Liver (tissue), 9 donors: ENCODE measurements around the gene HTR6. TPM values are rescaled to one million over a fixed set of nuclear protein-coding genes. Genes with fewer than 3 reads are reported as not detected.

Source experiments
- DNase-seq: peaks from one replicate; pipeline ENCODE4 v3.0.0-alpha.2; 2017; ENCODE audit warnings: low spot score
- H3K27ac ChIP-seq, 2 donors: one replicate each; pipeline ENCODE4 v1.7.0; 2013; ENCODE audit warnings: inconsistent platforms in 2 of 2, low read length in 2 of 2, control low read depth in 1 of 2, low read depth in 1 of 2, mild to moderate bottlenecking in 1 of 2
- H3K27me3 ChIP-seq, 4 donors: one replicate each; pipeline versions ENCODE4 v1.6.1 to v1.7.0; 2013; ENCODE audit warnings: low read length in 3 of 4, inconsistent platforms in 1 of 4, mild to moderate bottlenecking in 1 of 4, moderate library complexity in 1 of 4; ENCODE audit not compliant: control insufficient read depth in 4 of 4, insufficient read depth in 4 of 4
- H3K36me3 ChIP-seq, 4 donors: one replicate each; pipeline versions ENCODE4 v1.6.1 to v1.7.0; 2013; ENCODE audit warnings: low read length in 3 of 4, mild to moderate bottlenecking in 3 of 4, low read depth in 1 of 4, moderate library complexity in 1 of 4; ENCODE audit not compliant: control insufficient read depth in 4 of 4, insufficient read depth in 3 of 4
- H3K4me1 ChIP-seq, 4 donors: one replicate each; pipeline versions ENCODE4 v1.6.1 to v1.7.0; 2013; ENCODE audit warnings: low read length in 3 of 4, mild to moderate bottlenecking in 3 of 4, moderate library complexity in 1 of 4; ENCODE audit not compliant: control insufficient read depth in 4 of 4, insufficient read depth in 4 of 4
- H3K4me3 ChIP-seq, 3 donors: one replicate each; pipeline versions ENCODE4 v1.6.1 to v1.7.0; 2013; ENCODE audit warnings: low read length in 3 of 3, control low read depth in 1 of 3, low read depth in 1 of 3, mild to moderate bottlenecking in 1 of 3
- H3K9ac ChIP-seq, 2 donors: one replicate each; pipeline ENCODE4 v1.7.0; 2013; ENCODE audit warnings: low read length in 2 of 2, mild to moderate bottlenecking in 2 of 2, moderate library complexity in 2 of 2, control low read depth in 1 of 2, low read depth in 1 of 2
- H3K9me3 ChIP-seq, 4 donors: one replicate each; pipeline versions ENCODE4 v1.6.1 to v1.7.0; 2013; ENCODE audit warnings: low read length in 3 of 4; ENCODE audit not compliant: control insufficient read depth in 4 of 4
- HNF4G ChIP-seq: IDR thresholded peaks from 2 replicates; pipeline ENCODE4 v1.6.1; 2016; ENCODE audit warnings: antibody characterized with exemption
- JUND ChIP-seq, 2 donors: IDR thresholded peaks; 2 replicates each; pipeline ENCODE4 v1.6.1; 2016; ENCODE audit warnings: antibody characterized with exemption in 2 of 2
- REST ChIP-seq: IDR thresholded peaks from 2 replicates; pipeline ENCODE4 v1.6.1; 2016; ENCODE audit warnings: antibody characterized with exemption, mild to moderate bottlenecking
- RXRA ChIP-seq, 2 donors: IDR thresholded peaks; 2 replicates each; pipeline ENCODE4 v1.6.1; 2017 to 2018; ENCODE audit warnings: antibody characterized with exemption in 2 of 2, mild to moderate bottlenecking in 1 of 2
- ZBTB33 ChIP-seq: IDR thresholded peaks from 2 replicates; pipeline ENCODE4 v1.6.1; 2016; ENCODE audit warnings: antibody characterized with exemption
- WGBS: extraction: QIAGEN DNeasy Blood & Tissue Kit; methylation state at CpG from one replicate; pipeline ENCODE4 v1.1.7; 2013; 5-methylcytosine and 5-hydroxymethylcytosine counted together
- polyA plus RNA-seq, 2 donors: library from polyadenylated mRNA; stranded (reverse) in 1 of 2; unstranded in 1 of 2; fragments of 200-250 nt in 1 of 2; fragments of >200 nt in 1 of 2; fragmentation: Nextera tagmentation in 1 of 2; extraction: Ambion mirVana in 1 of 2; gene quantifications; one replicate each; pipeline versions ENCODE4 v1.2.1 to v1.2.3, GENCODE V29; 2013 to 2015
- total RNA-seq, 2 donors: library from RNA; depleted of rRNA; stranded (reverse); fragments of >200 nt; gene quantifications; one replicate each; pipeline ENCODE4 v1.2.3, GENCODE V29; 2014
- donor health status: healthy.
- donor health status: healthy.
- donor health status: healthy.
- donor health status: healthy.
- donor health status: healthy.

The HTR6 gene
- total and polyA plus RNA-seq, 4 donors = not detected

- no peak for TF ChIP-seq RXRA (IDR thresholded peaks at IDR 0.05)
These were observed 24.5 kb downstream of the HTR6 start (continued) for GRCh38 chr1:19689085-19689757.

- Histone ChIP-seq H3K9ac (no peak overlapping the region), H3K4me3 (no peak overlapping the region), H3K36me3 (peaks cover 0 to 21% (median 8%) of the 10 kb centered on the region in 4 donors), H3K27me3 (no peaks in the 10 kb centered on the region), H3K4me1 (no peaks in the 10 kb centered on the region), H3K27ac (no peak overlapping the region), H3K9me3 (no peaks in the 10 kb centered on the region)
- WGBS = 98% methylated on average over 3 of the region's 3 CpGs
- no peak for TF ChIP-seq REST
- no peak for DNase-seq
These were observed 25.2 kb downstream of the HTR6 start for GRCh38 chr1:19689856-19690255.

- no peak for TF ChIP-seq JUND (IDR thresholded peaks at IDR 0.05)
- WGBS = 97% methylated on average over 7 of the region's 7 CpGs
- Histone ChIP-seq H3K36me3 (peaks cover 0 to 26% (median 9%) of the 10 kb centered on the region in 4 donors), H3K4me1 (no peaks in the 10 kb centered on the region), H3K9me3 (no peaks in the 10 kb centered on the region), H3K27ac (no peak overlapping the region), H3K9ac (no peak overlapping the region), H3K4me3 (no peak overlapping the region), H3K27me3 (no peaks in the 10 kb centered on the region)
- no peak for DNase-seq
These were observed 25.7 kb downstream of the HTR6 start for GRCh38 chr1:19690342-19690741.

GRCh38 chr1:19694298-19694697 is 29.6 kb downstream of the HTR6 start:
- no peaks in the 10 kb centered on the region for H3K9me3 ChIP-seq
- TF ChIP-seq HNF4G (no peak), ZBTB33 (no peak)
- H3K27ac ChIP-seq = no peak overlapping the region
- no peaks in the 10 kb centered on the region for H3K4me1 ChIP-seq
- 95% methylated on average over 14 of the region's 14 CpGs for WGBS
- peaks cover 2 to 26% (median 7%) of the 10 kb centered on the region in 4 donors for H3K36me3 ChIP-seq
- H3K4me3 ChIP-seq = no peak overlapping the region
- H3K9ac ChIP-seq = no peak overlapping the region
- no peak for DNase-seq
- no peaks in the 10 kb centered on the region for H3K27me3 ChIP-seq
